Lower leg skin (tissue), 3 donors: ENCODE results near the gene NNT.

ENCODE experiments used
- POLR2A ChIP-seq, 2 donors: fragments of 450-650 bp; IDR thresholded peaks; one replicate each; pipeline ENCODE4 v1.6.1; 2016 to 2017; ENCODE audit warnings: antibody characterized with exemption in 2 of 2, mild to moderate bottlenecking in 1 of 2, moderate library complexity in 1 of 2
- TF ChIP-seq, protein P1 (sequence below), 3 donors: fragments of 450-650 bp; IDR thresholded peaks; one replicate each; pipeline ENCODE4 v1.5.1; 2016; ENCODE audit warnings: antibody characterized with exemption in 3 of 3, mild to moderate bottlenecking in 3 of 3, moderate library complexity in 2 of 3

DNA sequence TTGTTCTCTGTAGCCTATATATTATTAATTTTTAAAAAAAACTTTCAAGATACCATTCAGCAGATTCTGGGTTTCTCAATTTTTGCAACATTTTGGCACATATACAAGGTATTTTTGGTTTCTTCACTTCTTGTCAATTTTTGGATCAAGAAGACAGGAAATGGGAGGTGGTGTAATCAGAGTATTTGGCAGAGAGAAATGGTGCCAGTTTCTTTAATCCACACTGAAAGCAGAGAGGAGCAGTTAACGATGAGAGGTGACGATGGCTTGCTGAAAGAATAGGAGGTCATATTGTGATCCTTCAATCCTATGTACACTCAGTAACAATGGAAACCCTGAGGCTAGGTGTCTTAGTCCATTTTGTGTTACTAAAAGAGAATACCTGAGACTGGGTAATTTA, 16.4 kb downstream of the NNT start:
- TF ChIP-seq, protein P1, sequence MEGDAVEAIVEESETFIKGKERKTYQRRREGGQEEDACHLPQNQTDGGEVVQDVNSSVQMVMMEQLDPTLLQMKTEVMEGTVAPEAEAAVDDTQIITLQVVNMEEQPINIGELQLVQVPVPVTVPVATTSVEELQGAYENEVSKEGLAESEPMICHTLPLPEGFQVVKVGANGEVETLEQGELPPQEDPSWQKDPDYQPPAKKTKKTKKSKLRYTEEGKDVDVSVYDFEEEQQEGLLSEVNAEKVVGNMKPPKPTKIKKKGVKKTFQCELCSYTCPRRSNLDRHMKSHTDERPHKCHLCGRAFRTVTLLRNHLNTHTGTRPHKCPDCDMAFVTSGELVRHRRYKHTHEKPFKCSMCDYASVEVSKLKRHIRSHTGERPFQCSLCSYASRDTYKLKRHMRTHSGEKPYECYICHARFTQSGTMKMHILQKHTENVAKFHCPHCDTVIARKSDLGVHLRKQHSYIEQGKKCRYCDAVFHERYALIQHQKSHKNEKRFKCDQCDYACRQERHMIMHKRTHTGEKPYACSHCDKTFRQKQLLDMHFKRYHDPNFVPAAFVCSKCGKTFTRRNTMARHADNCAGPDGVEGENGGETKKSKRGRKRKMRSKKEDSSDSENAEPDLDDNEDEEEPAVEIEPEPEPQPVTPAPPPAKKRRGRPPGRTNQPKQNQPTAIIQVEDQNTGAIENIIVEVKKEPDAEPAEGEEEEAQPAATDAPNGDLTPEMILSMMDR (IDR thresholded peaks at IDR 0.05) = no peak
- no peak for TF ChIP-seq POLR2A (IDR thresholded peaks at IDR 0.05)
